Panc1 (cell line): ENCODE measurements around the gene PLD1. TPM values are rescaled to one million over a fixed set of nuclear protein-coding genes. Genes with fewer than 3 reads are reported as not detected.
A peak's percentile ranks its signal among the peaks of the same experiment; 100 is the strongest.

Experiments
- ATAC-seq: fragments of 200-7000 bp; cut with Tn5 transposase; 2 replicates; pipeline ENCODE4 v1.9.1; 2020; ENCODE audit warnings: mild to moderate bottlenecking, moderate library complexity
- BruUV-seq: library from RNA; stranded (reverse); fragments of 400-500 nt; replicated peaks from 2 replicates; lab custom pipeline; 2021; lab: Mats Ljungman, UMichigan
- CTCF ChIA-PET: fragments of 300-600 bp; sonication (Branson Sonifier 250); formaldehyde crosslinking; loops from one replicate; lab custom pipeline; 2022; ENCODE audit warnings: antibody characterized with exemption; lab: Charles Lee
- POLR2A ChIA-PET: fragments of 300-600 bp; sonication (Branson Sonifier 250); formaldehyde crosslinking; loops from one replicate; lab custom pipeline; 2022; ENCODE audit warnings: antibody characterized with exemption; lab: Charles Lee
- DNase-seq: peaks from one replicate; pipeline ENCODE4 v3.0.0-alpha.2; 2010; ENCODE audit warnings: low read depth, low spot score
- H3K27ac ChIP-seq: 2 replicates; pipeline ENCODE4 v1.5.1; 2011; ENCODE audit warnings: mild to moderate bottlenecking, low read length, inconsistent platforms
- H3K27me3 ChIP-seq: fragments of 200-500 bp; sonication (Bioruptor generic); 2 replicates; pipeline ENCODE4 v1.6.0; 2014; ENCODE audit warnings: low read length, inconsistent platforms; ENCODE audit not compliant: control insufficient read depth, insufficient read depth
- H3K36me3 ChIP-seq: fragments of 200-500 bp; sonication (Bioruptor generic); 2 replicates; pipeline ENCODE4 v1.5.1; 2014; ENCODE audit warnings: inconsistent platforms, mild to moderate bottlenecking, low read length, moderate library complexity; ENCODE audit not compliant: control insufficient read depth, insufficient read depth
- H3K4me1 ChIP-seq: 2 replicates; pipeline ENCODE4 v1.5.1; 2011; ENCODE audit warnings: inconsistent platforms, mild to moderate bottlenecking, low read length, moderate library complexity; ENCODE audit not compliant: control insufficient read depth, insufficient read depth
- H3K4me3 ChIP-seq, 2 experiments: 2 replicates each; pipeline ENCODE4 v1.5.1; 2011 to 2012; ENCODE audit warnings: low read depth in 2 of 2, low read length in 2 of 2, mild to moderate bottlenecking in 2 of 2, inconsistent platforms in 1 of 2, moderate library complexity in 1 of 2
- H3K9me3 ChIP-seq: fragments of 200-500 bp; sonication (Bioruptor generic); 2 replicates; pipeline ENCODE4 v1.5.1; 2014; ENCODE audit warnings: low read depth, mild to moderate bottlenecking, inconsistent platforms, low read length, moderate library complexity; ENCODE audit not compliant: control insufficient read depth, insufficient read depth
- POLR2AphosphoS5 ChIP-seq: IDR thresholded peaks from 2 replicates; pipeline ENCODE4 v1.6.1; 2012; ENCODE audit warnings: mild to moderate bottlenecking, low read depth, low read length, moderate library complexity
- REST ChIP-seq, 2 experiments: IDR thresholded peaks; 2 replicates each; pipeline ENCODE4 v1.6.1; 2011 to 2012; ENCODE audit warnings: low read depth in 2 of 2, control low read depth in 1 of 2, low read length in 1 of 2, mild to moderate bottlenecking in 1 of 2, moderate library complexity in 1 of 2; ENCODE audit not compliant: insufficient read depth in 1 of 2
- SIN3A ChIP-seq: IDR thresholded peaks from 2 replicates; pipeline ENCODE4 v1.6.1; 2012; ENCODE audit warnings: low read depth, mild to moderate bottlenecking, low read length, moderate library complexity, borderline replicate concordance; ENCODE audit not compliant: insufficient read depth
- TCF7L2 ChIP-seq: IDR thresholded peaks from 2 replicates; pipeline ENCODE4 v1.6.1; 2011; ENCODE audit warnings: mild to moderate bottlenecking, low read depth, low read length, inconsistent platforms
- in situ Hi-C: cut with HindIII; loops from 2 replicates; pipeline ENCODE4 v1.10.0; 2016; ENCODE audit warnings: low sequenced_read_pairs, low pct_unique_long_range_greater_than_20kb
- intact Hi-C: fragments of 100-400 bp; cut with micrococcal nuclease; formaldehyde crosslinking; loops from one replicate; pipeline ENCODE4 v1.10.0; 2022; ENCODE audit not compliant: unreplicated experiment
- total RNA-seq: library from RNA; stranded (reverse); gene quantifications from one replicate; pipeline ENCODE4 v1.2.1, GENCODE V29; 2021; ENCODE audit not compliant: unreplicated experiment
- TF ChIP-seq, protein P1 (sequence below): fragments of 450-650 bp; IDR thresholded peaks from 2 replicates; pipeline ENCODE4 v1.5.1; 2017; ENCODE audit warnings: mild to moderate bottlenecking

PLD1 gene
- total RNA-seq, 1 experiment from 2014 or later: 20.6 TPM

- no peak overlapping the region for H3K27ac ChIP-seq
- no peak overlapping the region for H3K4me3 ChIP-seq
- in situ Hi-C loops: no loop called here
- no peak for TF ChIP-seq SIN3A
- no peak for TF ChIP-seq TCF7L2
- no peak for TF ChIP-seq REST (IDR thresholded peaks at IDR 0.05; ENCODE audit: insufficient read depth in 1 of 2, low read depth in 2 of 2, low read length in 1 of 2)
- TF ChIP-seq, protein P1, sequence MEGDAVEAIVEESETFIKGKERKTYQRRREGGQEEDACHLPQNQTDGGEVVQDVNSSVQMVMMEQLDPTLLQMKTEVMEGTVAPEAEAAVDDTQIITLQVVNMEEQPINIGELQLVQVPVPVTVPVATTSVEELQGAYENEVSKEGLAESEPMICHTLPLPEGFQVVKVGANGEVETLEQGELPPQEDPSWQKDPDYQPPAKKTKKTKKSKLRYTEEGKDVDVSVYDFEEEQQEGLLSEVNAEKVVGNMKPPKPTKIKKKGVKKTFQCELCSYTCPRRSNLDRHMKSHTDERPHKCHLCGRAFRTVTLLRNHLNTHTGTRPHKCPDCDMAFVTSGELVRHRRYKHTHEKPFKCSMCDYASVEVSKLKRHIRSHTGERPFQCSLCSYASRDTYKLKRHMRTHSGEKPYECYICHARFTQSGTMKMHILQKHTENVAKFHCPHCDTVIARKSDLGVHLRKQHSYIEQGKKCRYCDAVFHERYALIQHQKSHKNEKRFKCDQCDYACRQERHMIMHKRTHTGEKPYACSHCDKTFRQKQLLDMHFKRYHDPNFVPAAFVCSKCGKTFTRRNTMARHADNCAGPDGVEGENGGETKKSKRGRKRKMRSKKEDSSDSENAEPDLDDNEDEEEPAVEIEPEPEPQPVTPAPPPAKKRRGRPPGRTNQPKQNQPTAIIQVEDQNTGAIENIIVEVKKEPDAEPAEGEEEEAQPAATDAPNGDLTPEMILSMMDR: no peak
- TF ChIP-seq POLR2AphosphoS5: no peak
- no peaks in the 10 kb centered on the region for H3K9me3 ChIP-seq
- peaks cover under 1% of the 10 kb centered on the region; the same call in 1 of the 2 replicates for H3K27me3 ChIP-seq
- H3K4me1 ChIP-seq: no peaks in the 10 kb centered on the region
- peak; percentile 58; the same call in 1 of the 2 replicates for ATAC-seq
- no peaks in the 10 kb centered on the region for H3K36me3 ChIP-seq
- ChIA-PET POLR2A (no interaction called here), CTCF (no interaction called here)
- no TSS peak for BruUV-seq
- intact Hi-C loops: no loop called here
- no peak for DNase-seq
These were observed 225.2 kb downstream of the PLD1 start for GRCh38 chr3:171585039-171585438.

- no TSS peak for BruUV-seq
These were observed 226.2 kb downstream of the PLD1 start for GRCh38 chr3:171584100-171584499.

More at GRCh38 chr3:171584100-171584499, 226.2 kb downstream of the PLD1 start:
- no peaks in the 10 kb centered on the region for H3K36me3 ChIP-seq
- intact Hi-C loops: no loop called here
- ATAC-seq (no peak), DNase-seq (no peak)
- TF ChIP-seq SIN3A (no peak), REST (IDR thresholded peaks at IDR 0.05; ENCODE audit: insufficient read depth in 1 of 2, low read depth in 2 of 2, low read length in 1 of 2) (no peak), TCF7L2 (no peak), POLR2AphosphoS5 (no peak)
- TF ChIP-seq, protein P1: no peak
- ChIA-PET CTCF (no interaction called here), POLR2A (interaction anchor here (0.6 kb wide), 1 partner anchor 106 kb away, joined by 9 read pairs; no protein-coding TSS in a partner anchor)
- no peak overlapping the region for H3K4me3 ChIP-seq
- no peaks in the 10 kb centered on the region for H3K9me3 ChIP-seq
- in situ Hi-C loops: no loop called here
- H3K4me1 ChIP-seq: no peaks in the 10 kb centered on the region
- no peak overlapping the region for H3K27ac ChIP-seq
- no peaks in the 10 kb centered on the region for H3K27me3 ChIP-seq
